ENCODE results near the gene ROCK2. TPM values are rescaled to one million over a fixed set of nuclear protein-coding genes. Genes with fewer than 3 reads are reported as not detected.
A peak's percentile ranks its signal among the peaks of the same experiment; 100 is the strongest.

The ROCK2 gene
- total RNA-seq, 1 donor from 2014 or later, result 61.4 TPM

DNA sequence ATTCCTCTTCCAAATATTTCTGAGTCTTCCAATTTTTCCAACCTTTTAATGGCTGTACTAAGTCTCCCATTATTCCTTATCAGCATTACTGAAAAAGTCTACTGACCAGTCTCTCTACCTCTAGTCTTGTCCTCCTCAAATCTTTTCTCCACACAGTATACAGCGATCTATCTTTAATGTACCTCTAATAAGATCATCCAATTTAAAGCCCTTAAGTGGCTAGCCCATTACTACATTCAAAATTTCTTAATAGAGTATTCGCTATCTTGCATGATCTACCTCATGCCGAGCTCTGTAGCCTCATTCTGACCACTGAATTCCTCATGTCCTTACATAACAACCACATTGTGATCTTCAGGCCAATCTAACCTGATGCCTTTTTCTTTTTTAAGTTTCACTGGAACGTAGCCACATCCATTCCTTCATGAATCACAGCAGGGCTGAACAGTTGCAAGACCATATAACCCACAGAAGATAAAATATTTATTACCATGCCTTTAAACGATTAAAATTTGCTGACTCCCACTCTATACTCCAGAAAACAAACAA is 131.3 kb downstream of the ROCK2 start:
- TF ChIP-seq, protein P1, sequence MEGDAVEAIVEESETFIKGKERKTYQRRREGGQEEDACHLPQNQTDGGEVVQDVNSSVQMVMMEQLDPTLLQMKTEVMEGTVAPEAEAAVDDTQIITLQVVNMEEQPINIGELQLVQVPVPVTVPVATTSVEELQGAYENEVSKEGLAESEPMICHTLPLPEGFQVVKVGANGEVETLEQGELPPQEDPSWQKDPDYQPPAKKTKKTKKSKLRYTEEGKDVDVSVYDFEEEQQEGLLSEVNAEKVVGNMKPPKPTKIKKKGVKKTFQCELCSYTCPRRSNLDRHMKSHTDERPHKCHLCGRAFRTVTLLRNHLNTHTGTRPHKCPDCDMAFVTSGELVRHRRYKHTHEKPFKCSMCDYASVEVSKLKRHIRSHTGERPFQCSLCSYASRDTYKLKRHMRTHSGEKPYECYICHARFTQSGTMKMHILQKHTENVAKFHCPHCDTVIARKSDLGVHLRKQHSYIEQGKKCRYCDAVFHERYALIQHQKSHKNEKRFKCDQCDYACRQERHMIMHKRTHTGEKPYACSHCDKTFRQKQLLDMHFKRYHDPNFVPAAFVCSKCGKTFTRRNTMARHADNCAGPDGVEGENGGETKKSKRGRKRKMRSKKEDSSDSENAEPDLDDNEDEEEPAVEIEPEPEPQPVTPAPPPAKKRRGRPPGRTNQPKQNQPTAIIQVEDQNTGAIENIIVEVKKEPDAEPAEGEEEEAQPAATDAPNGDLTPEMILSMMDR (IDR thresholded peaks at IDR 0.05), result no peak
- no peaks in the 10 kb centered on the region for H3K4me1 Mint-ChIP-seq (ENCODE audit: low read depth)
- no peak overlapping the region for H3K4me3 Mint-ChIP-seq (ENCODE audit: unreplicated experiment)
- H3K9me3 Mint-ChIP-seq (ENCODE audit: low read depth), result no peaks in the 10 kb centered on the region
- H3K36me3 Mint-ChIP-seq (ENCODE audit: low read depth), result peaks cover 40% of the 10 kb centered on the region
- no peaks in the 10 kb centered on the region for H3K27me3 Mint-ChIP-seq (ENCODE audit: low read depth)
- no peak overlapping the region for H3K27ac Mint-ChIP-seq (ENCODE audit: unreplicated experiment)
- DNase-seq (ENCODE audit: low spot score), result no peak

DNA sequence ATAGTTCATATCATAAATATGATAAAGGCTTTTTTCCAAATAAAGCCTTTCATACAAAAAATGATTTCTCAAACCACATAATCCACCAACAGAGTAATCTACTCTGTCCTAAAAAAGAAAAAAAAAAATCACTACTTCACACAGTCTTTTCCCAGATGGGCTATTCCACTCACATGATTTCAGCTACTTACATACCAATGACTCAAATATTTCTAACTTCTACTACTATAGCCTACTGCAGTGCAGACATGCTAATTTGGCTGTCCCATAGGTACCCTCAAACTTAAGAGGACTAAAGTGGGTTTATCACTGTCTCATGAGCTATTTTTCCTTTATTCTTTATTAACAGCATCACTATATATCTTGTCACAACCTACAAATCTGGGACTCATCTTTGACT is 131.8 kb downstream of the ROCK2 start:
- H3K9me3 Mint-ChIP-seq (ENCODE audit: low read depth), result no peaks in the 10 kb centered on the region
- H3K27ac Mint-ChIP-seq (ENCODE audit: unreplicated experiment), result no peak overlapping the region
- H3K36me3 Mint-ChIP-seq (ENCODE audit: low read depth), result peaks cover 40% of the 10 kb centered on the region
- no peak for DNase-seq (ENCODE audit: low spot score)
- TF ChIP-seq, protein P1 (IDR thresholded peaks at IDR 0.05), result no peak
- no peaks in the 10 kb centered on the region for H3K4me1 Mint-ChIP-seq (ENCODE audit: low read depth)
- H3K27me3 Mint-ChIP-seq (ENCODE audit: low read depth), result no peaks in the 10 kb centered on the region
- H3K4me3 Mint-ChIP-seq (ENCODE audit: unreplicated experiment), result no peak overlapping the region

DNA sequence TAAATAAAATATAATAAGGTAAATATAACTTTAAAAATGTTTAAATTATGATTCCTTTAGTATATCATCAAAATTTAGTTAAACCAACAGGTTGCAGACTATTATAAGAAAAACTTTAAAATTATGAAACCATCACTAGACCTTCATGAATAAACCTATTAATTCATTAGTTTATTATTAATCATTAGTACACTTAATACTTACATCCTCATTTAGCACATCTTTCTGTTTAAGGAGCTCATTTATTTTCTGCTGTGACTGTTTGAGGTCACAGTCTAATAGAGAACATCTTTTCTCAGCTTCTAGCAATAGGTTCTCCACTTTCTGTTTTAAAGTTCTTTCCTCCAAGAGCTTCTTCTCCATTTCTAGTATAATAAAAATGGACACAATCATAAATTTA is 136.4 kb downstream of the ROCK2 start:
- peaks cover 22% of the 10 kb centered on the region for H3K36me3 Mint-ChIP-seq (ENCODE audit: low read depth)
- H3K27ac Mint-ChIP-seq (ENCODE audit: unreplicated experiment), result no peak overlapping the region
- no peak for DNase-seq (ENCODE audit: low spot score)
- H3K4me3 Mint-ChIP-seq (ENCODE audit: unreplicated experiment), result no peak overlapping the region
- TF ChIP-seq, protein P1 (IDR thresholded peaks at IDR 0.05), result no peak
- no peaks in the 10 kb centered on the region for H3K9me3 Mint-ChIP-seq (ENCODE audit: low read depth)
- no peaks in the 10 kb centered on the region for H3K27me3 Mint-ChIP-seq (ENCODE audit: low read depth)
- peaks cover 10% of the 10 kb centered on the region for H3K4me1 Mint-ChIP-seq (ENCODE audit: low read depth)

DNA sequence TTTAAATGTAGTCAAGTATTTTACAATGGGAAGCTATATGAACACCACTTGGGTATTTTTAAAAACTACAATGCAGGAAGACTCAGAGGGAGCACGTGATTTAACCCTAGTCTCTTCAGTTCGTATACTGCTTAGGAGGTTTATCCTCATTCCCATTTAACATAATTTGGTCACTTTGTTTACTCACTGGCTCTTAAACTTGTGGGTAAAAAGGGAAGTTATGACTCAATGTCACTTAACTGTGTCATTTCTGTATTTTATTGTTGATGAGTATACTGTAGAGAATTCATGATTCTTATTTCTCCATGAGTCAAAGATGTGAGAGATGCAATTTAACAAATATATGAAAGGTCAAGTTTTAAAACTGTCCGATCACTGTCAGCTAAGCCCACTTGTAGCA is 141.0 kb downstream of the ROCK2 start:
- Mint-ChIP-seq H3K27me3 (ENCODE audit: low read depth) (no peaks in the 10 kb centered on the region), H3K27ac (ENCODE audit: unreplicated experiment) (peak overlapping the region; percentile 68), H3K4me1 (ENCODE audit: low read depth) (peaks cover 10% of the 10 kb centered on the region), H3K36me3 (ENCODE audit: low read depth) (peaks cover 14% of the 10 kb centered on the region), H3K9me3 (ENCODE audit: low read depth) (no peaks in the 10 kb centered on the region), H3K4me3 (ENCODE audit: unreplicated experiment) (no peak overlapping the region)
- TF ChIP-seq, protein P1 (IDR thresholded peaks at IDR 0.05), result no peak
- DNase-seq (ENCODE audit: low spot score), result no peak

DNA sequence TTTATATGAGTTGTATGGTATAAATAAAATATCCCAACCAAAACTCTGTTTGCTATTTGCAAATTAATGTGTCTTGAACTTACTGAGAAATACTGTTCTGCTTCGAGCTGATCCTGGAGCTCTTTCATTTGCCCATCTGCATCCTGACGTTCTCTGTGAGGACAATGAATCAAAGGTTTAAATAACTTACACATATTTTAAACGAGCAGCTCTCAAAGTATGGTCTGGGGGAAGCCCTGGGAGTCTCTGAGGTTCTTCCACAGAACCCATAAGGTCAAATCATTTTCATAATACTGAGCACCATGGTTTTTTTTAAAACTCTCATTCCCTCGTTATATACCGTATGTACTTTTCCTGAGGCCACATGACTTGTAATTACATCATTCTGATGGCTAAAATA is 142.5 kb downstream of the ROCK2 start:
- no peak for DNase-seq (ENCODE audit: low spot score)
- no peak overlapping the region for H3K27ac Mint-ChIP-seq (ENCODE audit: unreplicated experiment)
- TF ChIP-seq, protein P1 (IDR thresholded peaks at IDR 0.05), result no peak
- H3K9me3 Mint-ChIP-seq (ENCODE audit: low read depth), result no peaks in the 10 kb centered on the region
- H3K27me3 Mint-ChIP-seq (ENCODE audit: low read depth), result no peaks in the 10 kb centered on the region
- H3K4me1 Mint-ChIP-seq (ENCODE audit: low read depth), result peaks cover 10% of the 10 kb centered on the region
- peaks cover 16% of the 10 kb centered on the region for H3K36me3 Mint-ChIP-seq (ENCODE audit: low read depth)
- H3K4me3 Mint-ChIP-seq (ENCODE audit: unreplicated experiment), result no peak overlapping the region

Data from chondrocyte (in vitro differentiated cells).